ENCODE data around the gene SAMD8.
A peak's percentile ranks its signal among the peaks of the same experiment; 100 is the strongest.

The SAMD8 gene

DNA sequence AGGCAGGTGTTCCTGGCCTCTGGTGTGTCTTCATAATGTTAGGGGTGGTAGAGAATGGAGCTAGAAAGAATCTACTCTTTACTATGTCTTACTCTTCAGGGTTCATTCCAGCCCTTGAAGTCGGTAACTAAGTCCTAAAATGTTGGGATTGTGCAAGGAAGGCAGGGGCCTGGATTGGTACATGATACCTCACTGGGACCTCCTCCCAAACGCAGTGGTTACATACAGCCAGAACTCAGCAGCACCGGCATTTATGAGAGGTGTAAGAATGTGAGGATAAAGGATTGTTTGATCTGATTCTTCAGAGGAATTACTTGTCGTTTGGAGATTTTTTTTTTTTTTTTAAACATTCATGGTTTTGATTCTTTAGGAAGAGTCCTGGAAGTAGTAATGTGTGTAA lies 117.4 kb downstream of the SAMD8 start:
- DNase-seq: no peak

DNA sequence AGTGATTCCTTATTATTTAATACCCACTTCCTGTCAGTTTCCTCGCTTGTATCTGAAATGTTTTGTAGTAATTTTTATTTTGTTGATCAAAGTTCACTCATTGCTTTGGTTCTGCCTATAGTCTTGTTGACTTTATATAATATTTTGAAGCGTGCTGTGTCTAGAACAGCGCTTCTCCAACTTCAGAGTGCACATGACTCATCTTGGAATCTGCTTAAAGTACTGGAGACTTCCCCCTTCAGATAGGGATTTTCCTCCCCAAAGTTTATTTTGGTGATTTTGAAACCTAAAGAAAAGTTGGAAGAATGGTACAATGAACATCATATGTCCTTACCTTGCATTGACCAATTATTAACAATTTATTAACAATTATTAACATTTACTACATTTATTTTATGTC lies 118.5 kb downstream of the SAMD8 start:
- DNase-seq: no peak

DNA sequence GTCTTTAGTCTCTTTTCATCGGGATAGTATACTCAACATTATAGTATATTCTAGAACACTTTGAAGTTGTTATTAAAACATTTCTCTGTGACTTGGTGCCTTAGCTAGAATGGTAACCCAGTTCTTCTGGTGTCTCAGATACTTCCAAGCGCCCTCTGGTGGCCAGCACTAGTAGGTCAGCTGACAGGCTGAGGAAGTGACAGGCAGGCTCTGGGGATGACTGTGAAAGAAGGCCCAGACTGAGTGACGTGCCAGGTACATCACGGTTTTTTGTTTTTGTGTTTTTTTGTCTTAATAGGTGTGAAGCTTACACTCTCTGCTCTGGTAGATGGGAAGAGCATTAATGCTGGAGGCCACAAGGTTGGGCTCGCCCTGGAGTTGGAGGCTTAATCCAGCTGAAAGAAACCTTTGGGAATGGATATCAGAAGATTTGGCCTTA lies 119.2 kb downstream of the SAMD8 start:
- peak; percentile 66 for DNase-seq

All from DMS153 (cell line).